GM12874 (cell line): ENCODE results near the gene DPEP2.

Experiments used
- TF ChIP-seq, protein P1 (sequence below): IDR thresholded peaks from 2 replicates; pipeline ENCODE4 v1.5.1; 2011; ENCODE audit warnings: low read depth, mild to moderate bottlenecking, control low read depth, low read length, moderate library complexity; ENCODE audit not compliant: insufficient read depth

DPEP2 gene

DNA sequence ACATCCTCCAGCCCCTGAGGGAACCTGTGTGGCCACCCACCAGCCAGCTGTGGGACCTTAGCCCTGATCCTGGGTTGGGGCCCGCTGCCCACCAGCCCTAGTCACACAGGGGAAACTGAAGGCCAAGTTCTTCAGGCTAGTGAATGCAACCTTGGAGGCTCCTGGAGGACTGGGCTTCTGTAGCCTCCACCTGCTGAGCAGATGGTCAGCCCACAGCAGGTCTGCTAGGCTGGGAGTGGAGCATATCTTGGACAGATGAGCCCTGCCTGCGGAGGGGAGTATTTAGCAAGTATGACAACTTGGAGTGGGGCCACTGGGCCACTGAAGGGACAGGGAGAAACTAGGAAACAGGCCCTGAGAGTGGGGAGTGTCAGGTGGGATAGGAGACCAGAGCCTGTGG, 23.1 kb downstream of the DPEP2 start:
- TF ChIP-seq, protein P1, sequence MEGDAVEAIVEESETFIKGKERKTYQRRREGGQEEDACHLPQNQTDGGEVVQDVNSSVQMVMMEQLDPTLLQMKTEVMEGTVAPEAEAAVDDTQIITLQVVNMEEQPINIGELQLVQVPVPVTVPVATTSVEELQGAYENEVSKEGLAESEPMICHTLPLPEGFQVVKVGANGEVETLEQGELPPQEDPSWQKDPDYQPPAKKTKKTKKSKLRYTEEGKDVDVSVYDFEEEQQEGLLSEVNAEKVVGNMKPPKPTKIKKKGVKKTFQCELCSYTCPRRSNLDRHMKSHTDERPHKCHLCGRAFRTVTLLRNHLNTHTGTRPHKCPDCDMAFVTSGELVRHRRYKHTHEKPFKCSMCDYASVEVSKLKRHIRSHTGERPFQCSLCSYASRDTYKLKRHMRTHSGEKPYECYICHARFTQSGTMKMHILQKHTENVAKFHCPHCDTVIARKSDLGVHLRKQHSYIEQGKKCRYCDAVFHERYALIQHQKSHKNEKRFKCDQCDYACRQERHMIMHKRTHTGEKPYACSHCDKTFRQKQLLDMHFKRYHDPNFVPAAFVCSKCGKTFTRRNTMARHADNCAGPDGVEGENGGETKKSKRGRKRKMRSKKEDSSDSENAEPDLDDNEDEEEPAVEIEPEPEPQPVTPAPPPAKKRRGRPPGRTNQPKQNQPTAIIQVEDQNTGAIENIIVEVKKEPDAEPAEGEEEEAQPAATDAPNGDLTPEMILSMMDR = no peak

GRCh38 chr16:67975321-67976105, 23.8 kb downstream of the DPEP2 start:
- TF ChIP-seq, protein P1 = no peak

- TF ChIP-seq, protein P1 = no peak
Observed at GRCh38 chr16:67971111-67971510, 28.2 kb downstream of the DPEP2 start.

- TF ChIP-seq, protein P1 = no peak
Observed at GRCh38 chr16:67969254-67970039, 29.8 kb downstream of the DPEP2 start.

GRCh38 chr16:67968400-67969253, 30.7 kb downstream of the DPEP2 start, which contains the start of gene SLC12A4:
Gene SLC12A4, minus strand, starts transcription at chr16:67968637. Its CDS starts 84 bp downstream, at chr16:67968553.
- TF ChIP-seq, protein P1 = no peak

GRCh38 chr16:67967958-67968399, 31.3 kb downstream of the DPEP2 start:
- TF ChIP-seq, protein P1 = no peak
